NCI-H1417 treated with DMSO at 0.1 percent for 48 hours (cell line): Measurements from ENCODE around the gene SORBS1.

ENCODE experiments used
- DNase-seq: peaks from one replicate; lab custom pipeline; 2025; lab: John Stamatoyannopoulos, UW

The SORBS1 gene

GRCh38 chr10:95315509-95315908 is 245.7 kb downstream of the SORBS1 start:
- DNase-seq: no peak

GRCh38 chr10:95314192-95314918 is 246.8 kb downstream of the SORBS1 start:
- no peak for DNase-seq

GRCh38 chr10:95312986-95313495 is 248.1 kb downstream of the SORBS1 start:
- no peak for DNase-seq

- DNase-seq: no peak
These were observed 248.9 kb downstream of the SORBS1 start for GRCh38 chr10:95312257-95312656.

GRCh38 chr10:95309958-95310357 is 251.2 kb downstream of the SORBS1 start:
- DNase-seq: no peak

GRCh38 chr10:95308389-95309302 is 252.5 kb downstream of the SORBS1 start:
- no peak for DNase-seq

- DNase-seq: no peak
These were observed 254.3 kb downstream of the SORBS1 start for GRCh38 chr10:95306851-95307250.

- no peak for DNase-seq
These were observed 254.9 kb downstream of the SORBS1 start for GRCh38 chr10:95306318-95306650.

- DNase-seq: no peak
These were observed 255.4 kb downstream of the SORBS1 start for GRCh38 chr10:95305606-95306317.

GRCh38 chr10:95304976-95305375 is 256.2 kb downstream of the SORBS1 start:
- DNase-seq: no peak

GRCh38 chr10:95304463-95304862 is 256.7 kb downstream of the SORBS1 start:
- no peak for DNase-seq

- no peak for DNase-seq
These were observed 257.2 kb downstream of the SORBS1 start for GRCh38 chr10:95303950-95304349.

- DNase-seq: no peak
These were observed 257.6 kb downstream of the SORBS1 start for GRCh38 chr10:95303535-95303934.

- DNase-seq: no peak
These were observed 261.1 kb downstream of the SORBS1 start for GRCh38 chr10:95300022-95300539.

- DNase-seq: no peak
These were observed 263.8 kb downstream of the SORBS1 start for GRCh38 chr10:95297402-95297801.

GRCh38 chr10:95296764-95297163 is 264.4 kb downstream of the SORBS1 start:
- DNase-seq: no peak

GRCh38 chr10:95295031-95295755 is 266.0 kb downstream of the SORBS1 start:
- DNase-seq: no peak

GRCh38 chr10:95293631-95294030 is 267.5 kb downstream of the SORBS1 start:
- no peak for DNase-seq

- no peak for DNase-seq
These were observed 269.7 kb downstream of the SORBS1 start for GRCh38 chr10:95291365-95292039.

GRCh38 chr10:95290461-95291364 is 270.5 kb downstream of the SORBS1 start, which contains the start of gene PDLIM1:
Gene PDLIM1, minus strand, starts transcription at chr10:95291003. Its CDS starts 88 bp downstream, at chr10:95290915.
- DNase-seq: no peak
